Activated CD4-positive, CD25-positive, alpha-beta regulatory T cell treated with anti-CD3 and anti-CD28 coated beads, Interleukin-2, amount 50 U/mL, for 24 hours (primary cell): ENCODE measurements around the gene NOXO1.

Source experiments
- ATAC-seq, 2 donors: fragments of 150-1000 bp; cut with Tn5 transposase; one replicate each; pipeline ENCODE4 v1.10.0; 2021; ENCODE audit warnings: mild to moderate bottlenecking in 1 of 2, moderate library complexity in 1 of 2

Gene NOXO1

GRCh38 chr16:1993731-1994131 is 12.5 kb upstream of the NOXO1 start:
- ATAC-seq, result no peak

DNA sequence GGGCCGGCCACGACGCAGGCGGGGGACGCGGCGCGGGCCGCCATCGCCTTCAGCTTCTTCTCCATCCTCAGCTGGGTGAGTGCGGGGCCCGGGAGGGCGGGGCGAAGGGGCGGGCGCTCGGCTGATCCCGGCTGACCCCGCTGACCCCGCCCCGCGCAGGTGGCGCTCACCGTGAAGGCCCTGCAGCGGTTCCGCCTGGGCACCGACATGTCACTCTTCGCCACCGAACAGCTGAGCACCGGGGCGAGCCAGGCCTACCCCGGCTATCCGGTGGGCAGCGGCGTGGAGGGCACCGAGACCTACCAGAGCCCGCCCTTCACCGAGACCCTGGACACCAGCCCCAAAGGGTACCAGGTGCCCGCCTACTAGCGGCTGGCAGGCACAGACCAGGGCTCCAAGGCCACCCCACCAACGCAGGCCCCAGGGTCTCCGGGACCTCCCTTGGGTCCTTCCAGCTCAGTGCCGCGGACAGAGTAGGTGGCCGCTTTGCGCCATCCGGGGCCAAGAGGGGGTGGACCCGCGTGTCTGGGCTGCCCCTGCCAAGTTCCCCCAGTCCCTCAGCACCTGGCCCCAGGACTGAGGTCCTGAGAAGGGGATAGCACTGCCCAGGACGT is 11.5 kb upstream of the NOXO1 start:
- ATAC-seq, result no peak

DNA sequence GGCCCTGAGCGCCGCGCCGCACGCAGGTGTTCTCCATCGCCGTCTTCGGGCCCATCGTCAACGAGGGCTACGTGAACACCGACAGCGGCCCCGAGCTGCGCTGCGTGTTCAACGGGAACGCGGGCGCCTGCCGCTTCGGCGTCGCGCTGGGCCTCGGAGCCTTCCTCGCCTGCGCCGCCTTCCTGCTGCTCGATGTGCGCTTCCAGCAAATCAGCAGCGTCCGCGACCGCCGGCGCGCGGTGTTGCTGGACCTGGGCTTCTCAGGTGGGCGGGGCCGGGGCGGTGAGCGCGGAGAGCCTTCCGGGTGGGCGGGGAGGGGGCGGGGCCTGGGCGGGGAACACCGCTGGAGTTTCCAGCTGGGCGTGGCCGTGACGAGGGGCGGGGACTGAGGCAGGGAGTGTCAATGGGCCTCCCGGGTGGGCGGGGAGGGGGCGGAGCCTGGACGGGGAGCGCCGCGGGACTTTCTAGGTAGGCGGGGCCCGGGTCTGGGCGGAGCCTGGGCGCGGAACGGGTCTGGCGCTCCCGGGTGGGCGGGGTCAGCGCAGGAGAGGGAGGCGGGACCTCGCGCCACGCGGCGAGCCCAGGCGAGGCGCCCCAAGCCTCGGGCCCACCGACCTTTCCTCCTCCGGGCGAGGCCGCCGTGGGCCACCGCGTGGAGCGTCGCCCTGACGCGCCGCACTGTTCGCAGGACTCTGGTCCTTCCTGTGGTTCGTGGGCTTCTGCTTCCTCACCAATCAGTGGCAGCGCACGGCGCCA is 10.9 kb upstream of the NOXO1 start:
- ATAC-seq, result peak; percentile 64 to 69

- no peak for ATAC-seq
Measured at GRCh38 chr16:1991588-1991947, 10.3 kb upstream of the NOXO1 start.

DNA sequence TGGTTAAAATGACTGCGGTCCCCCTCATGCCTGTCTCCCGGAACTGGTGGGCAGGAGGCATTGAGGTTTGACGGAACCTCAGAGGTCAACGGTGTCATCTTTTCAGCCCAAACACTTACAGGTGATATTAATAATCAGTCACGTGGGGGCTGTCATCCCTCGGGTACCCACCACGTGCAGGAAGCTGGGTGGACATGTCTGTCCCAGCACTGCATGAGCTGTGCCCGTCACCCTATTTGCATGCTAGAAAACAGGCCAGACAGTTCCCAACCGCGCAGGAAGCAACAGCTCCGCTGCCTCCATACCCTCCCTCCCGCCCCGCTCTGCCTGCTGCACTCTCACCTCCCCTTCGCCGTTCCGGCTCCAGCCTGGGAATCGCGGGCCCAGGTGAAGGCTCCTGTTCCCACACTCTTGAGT is 9.9 kb upstream of the NOXO1 start:
- peak; percentile 26 to 31 for ATAC-seq

GRCh38 chr16:1990351-1991134 is 9.3 kb upstream of the NOXO1 start:
- no peak for ATAC-seq

DNA sequence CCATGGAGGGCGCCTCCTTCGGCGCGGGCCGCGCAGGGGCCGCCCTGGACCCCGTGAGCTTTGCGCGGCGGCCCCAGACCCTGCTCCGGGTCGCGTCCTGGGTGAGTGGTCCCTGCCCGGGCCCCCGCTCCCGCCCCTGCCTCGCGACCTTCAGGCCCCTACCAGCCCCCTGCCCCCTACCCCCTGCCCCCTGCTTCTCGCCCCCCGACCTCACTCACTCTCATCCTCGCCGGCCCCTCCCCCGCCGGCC is 8.8 kb upstream of the NOXO1 start:
- ATAC-seq, result no peak

- ATAC-seq, result no peak
Measured at GRCh38 chr16:1989209-1990100, 8.2 kb upstream of the NOXO1 start, which contains the start of gene SYNGR3. Gene SYNGR3 (plus strand): TSS chr16:1989970. CDS start chr16:1990103, 133 bp downstream.

DNA sequence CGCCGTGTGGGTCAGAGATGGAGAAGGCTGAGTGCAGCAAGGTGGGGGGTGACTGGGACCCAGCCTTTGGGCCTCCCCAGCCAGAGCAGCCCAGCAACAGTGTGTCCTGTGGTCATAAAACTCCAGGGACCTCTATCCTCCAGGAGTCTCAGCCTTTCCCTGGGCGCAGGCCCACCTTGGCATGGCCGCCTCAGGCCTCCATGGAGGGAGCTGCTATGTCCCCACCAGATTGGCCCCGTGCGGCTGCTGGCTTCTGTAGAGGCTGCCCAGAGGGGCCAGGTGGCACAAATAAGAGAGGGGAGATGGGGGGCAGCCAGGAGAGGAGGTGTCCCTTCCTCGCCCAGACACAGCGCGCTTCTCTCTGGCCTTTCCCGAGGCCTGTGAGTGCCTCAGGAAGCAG is 5.9 kb upstream of the NOXO1 start:
- no peak for ATAC-seq

DNA sequence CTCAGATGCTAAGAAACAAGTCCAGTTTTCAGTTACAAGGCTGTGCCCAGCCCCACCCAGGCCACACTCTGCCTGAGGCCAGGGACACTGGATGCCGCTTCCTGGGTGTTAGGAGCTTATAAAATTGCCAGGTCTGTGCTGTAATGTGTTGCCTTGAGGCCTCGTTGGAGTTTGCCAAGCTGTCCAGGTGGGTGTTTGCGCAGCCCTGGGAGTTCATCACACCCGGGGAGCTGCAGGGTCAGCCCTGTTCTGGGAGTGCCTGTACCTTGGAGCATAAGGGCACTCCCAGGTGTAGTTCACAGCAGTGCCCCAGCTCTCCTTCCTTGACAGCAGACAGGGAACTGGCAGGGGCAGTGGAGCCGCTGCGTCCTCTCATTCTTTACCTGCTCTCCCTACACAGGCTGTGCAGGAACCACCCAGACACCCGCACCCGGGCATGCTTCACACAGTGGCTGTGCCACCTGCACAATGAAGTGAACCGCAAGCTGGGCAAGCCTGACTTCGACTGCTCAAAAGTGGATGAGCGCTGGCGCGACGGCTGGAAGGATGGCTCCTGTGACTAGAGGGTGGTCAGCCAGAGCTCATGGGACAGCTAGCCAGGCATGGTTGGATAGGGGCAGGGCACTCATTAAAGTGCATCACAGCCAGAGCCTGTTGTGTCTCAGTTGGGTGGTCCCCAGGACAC is 4.3 kb upstream of the NOXO1 start:
- no peak for ATAC-seq

DNA sequence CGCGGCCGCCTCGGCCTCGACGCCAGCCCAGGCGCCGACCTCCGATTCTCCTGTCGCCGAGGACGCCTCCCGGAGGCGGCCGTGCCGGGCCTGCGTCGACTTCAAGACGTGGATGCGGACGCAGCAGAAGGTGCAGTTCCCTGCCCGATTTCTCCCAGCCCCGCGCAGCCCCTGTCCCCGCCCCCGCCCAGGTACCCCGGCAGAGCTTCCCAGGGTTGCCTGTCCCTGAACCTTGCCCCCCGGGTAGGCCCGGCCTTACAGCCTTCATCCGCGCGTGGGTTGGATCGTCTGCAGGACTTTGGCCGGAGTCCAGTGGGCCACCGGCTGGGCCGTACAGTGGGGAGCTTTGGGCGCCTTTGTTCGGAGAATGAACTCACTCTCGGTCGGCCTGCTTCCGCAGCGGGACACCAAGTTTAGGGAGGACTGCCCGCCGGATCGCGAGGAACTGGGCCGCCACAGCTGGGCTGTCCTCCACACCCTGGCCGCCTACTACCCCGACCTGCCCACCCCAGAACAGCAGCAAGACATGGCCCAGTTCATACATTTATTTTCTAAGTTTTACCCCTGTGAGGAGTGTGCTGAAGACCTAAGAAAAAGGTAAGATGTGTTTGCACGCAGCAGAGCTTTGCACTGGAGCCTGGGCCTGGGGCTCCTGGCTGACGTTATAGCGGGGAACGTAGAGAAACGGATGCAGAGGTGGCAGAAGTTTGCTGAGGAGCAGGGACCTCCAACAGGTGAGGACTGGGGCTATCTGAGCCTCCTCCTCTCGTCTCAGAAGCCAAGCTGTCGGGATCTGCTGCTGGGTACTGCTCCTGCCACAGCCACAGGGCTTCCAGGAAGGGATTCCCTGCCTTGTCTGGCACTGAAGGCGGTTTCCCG is 3.3 kb upstream of the NOXO1 start:
- peak; percentile 14 to 16 for ATAC-seq

DNA sequence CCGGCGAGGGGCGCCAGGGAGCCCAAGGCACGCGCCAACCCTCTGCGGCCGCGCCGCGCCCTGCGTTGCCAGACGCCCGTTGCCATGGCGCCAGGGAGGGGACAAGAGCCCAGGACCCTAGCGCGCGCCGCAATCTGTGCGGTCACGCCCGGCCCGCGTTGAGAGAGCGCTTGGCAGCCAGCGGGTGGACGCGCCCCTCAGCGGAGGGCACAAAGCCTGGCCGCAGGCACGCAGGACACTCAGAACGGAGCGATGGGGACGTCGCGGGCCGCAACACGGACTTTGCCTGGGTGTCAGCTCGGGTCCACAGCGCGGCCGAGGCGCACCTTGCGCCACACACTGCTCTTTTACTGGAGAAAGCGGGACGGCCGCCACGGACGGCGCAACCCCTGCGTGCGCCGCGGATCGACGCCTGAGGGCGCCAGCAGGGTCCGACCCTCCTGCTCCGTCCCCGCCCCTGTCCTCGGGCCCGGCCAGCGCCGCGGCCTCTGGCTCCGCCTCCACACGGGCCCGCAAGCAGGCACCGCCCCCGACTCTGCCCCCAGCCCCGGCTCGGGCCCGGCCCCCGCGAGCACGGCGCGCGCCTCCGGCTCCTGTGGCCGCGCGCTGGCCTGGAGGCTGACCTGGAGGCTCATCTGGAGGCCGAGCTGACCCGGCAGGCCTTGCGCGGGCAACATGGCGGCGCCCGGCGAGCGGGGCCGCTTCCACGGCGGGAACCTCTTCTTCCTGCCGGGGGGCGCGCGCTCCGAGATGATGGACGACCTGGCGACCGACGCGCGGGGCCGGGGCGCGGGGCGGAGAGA is 2.5 kb upstream of the NOXO1 start, which contains the start of gene GFER:
Gene GFER, plus strand, starts transcription at position 650 of the 803 bp plus-strand sequence. Its CDS starts 26 bp downstream, at position 676.
- ATAC-seq, result peak; percentile 75 to 79

GRCh38 chr16:1982991-1983543 is 1.8 kb upstream of the NOXO1 start:
- ATAC-seq, result no peak

GRCh38 chr16:1982013-1982433 is 754 bp upstream of the NOXO1 start:
- ATAC-seq, result no peak

DNA sequence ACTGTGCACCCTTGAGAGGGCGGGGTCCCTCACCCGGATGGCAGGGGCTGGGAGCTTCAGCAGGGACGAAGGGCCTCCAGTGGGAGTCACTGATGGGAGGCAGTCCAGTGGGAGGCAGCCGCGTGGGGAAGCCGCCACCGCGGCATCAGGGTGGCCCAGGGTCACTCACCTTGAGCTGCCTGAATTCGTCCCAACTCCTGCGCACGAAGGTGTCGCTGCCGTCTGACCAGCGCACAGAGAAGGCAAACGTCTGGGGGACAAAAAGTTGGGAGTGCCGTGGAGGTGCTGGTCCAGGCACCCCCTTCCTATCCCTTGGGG is 540 bp downstream of the NOXO1 start:
- no peak for ATAC-seq

- no peak for ATAC-seq
Measured at GRCh38 chr16:1980030-1980769, 1.1 kb downstream of the NOXO1 start.

- no peak for ATAC-seq
Measured at GRCh38 chr16:1979271-1980029, 1.8 kb downstream of the NOXO1 start.

DNA sequence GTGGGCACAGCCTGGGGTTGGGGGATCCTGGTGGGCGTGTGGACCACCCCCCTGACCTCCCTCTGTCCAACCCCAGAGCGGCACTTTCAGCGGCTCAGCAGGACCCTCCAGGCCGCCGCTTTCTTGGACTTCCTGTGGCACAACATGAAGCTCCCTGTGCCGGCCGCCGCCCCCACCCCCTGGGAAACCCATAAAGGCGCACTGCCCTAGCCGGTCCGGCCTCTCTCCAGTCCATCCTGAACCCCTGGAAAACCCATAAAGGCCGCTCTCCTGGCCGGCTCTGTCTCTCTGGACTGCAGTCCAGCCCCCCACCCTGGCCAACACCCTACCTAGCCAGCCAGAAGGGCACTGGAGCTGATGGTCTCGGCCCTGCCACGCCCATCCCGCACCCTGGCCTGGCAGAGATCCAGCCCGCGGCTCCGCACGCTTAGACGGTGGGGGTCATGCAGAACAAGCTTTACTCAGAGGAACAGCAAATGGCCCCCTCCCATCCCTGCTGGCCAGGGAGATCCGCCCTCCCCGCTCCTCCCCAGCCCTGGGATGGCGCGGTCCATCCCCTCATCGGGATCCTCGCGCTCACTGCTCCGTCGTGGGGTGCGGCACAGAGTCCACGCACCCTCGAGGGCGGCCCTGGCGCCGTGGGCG is 2.7 kb downstream of the NOXO1 start:
- ATAC-seq, result no peak
